BE2C (cell line): ENCODE measurements around the gene AHRR.

Experiments
- DNase-seq: peaks from one replicate; pipeline ENCODE4 v3.0.0-alpha.2; 2020
- H3K27me3 ChIP-seq: fragments of 250-450 bp; sonication (Bioruptor Pico); 2 replicates; pipeline ENCODE4 v1.5.1; 2020; ENCODE audit warnings: mild to moderate bottlenecking
- H3K36me3 ChIP-seq: fragments of 250-450 bp; sonication (Bioruptor Pico); 2 replicates; pipeline ENCODE4 v1.5.1; 2020; ENCODE audit warnings: mild to moderate bottlenecking
- H3K4me1 ChIP-seq: fragments of 250-450 bp; sonication (Bioruptor Pico); 2 replicates; pipeline ENCODE4 v1.5.1; 2020
- H3K4me3 ChIP-seq: 2 replicates; pipeline ENCODE4 v1.5.1; 2011; ENCODE audit warnings: low read depth, low read length
- H3K9me3 ChIP-seq: fragments of 250-450 bp; sonication (Bioruptor Pico); 2 replicates; pipeline ENCODE4 v1.5.1; 2020
- TF ChIP-seq, protein P1 (sequence below): IDR thresholded peaks from 2 replicates; pipeline ENCODE4 v1.5.1; 2012; ENCODE audit warnings: mild to moderate bottlenecking, low read depth, low read length

AHRR gene

DNA sequence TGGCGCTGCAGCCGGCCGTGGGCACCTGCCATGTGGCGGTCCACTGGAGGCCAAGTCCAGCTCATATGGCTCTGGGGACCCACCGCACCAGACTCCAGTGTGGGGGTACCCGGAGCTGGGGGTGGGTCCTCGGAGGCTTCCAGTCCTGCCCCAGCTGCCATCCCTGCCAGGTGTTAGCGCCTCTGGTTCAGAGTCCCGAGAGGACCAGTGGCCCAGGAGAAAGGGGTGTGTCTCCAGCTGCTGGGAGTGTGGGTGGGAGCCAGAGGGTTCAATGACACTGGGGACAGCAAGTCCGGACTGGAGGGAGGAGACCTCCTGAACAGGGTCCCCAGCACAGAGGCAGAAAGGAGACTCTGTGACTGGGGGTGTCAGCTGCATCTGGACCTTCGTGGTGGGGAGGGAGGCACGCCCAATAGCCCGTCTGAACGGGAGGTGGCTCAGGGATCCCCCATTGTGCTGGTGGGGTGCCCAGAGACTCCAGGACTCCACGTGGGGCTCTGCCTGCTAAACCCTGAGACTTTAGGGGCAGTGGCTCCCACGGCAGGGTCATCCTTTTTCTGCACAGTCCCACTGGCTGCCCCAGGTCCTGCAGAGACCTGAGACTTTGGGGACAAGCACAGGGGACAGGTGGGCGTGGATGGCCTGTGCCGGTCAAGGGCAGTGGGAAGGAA is 2.4 kb upstream of the AHRR start:
- Histone ChIP-seq H3K9me3 (no peaks in the 10 kb centered on the region), H3K36me3 (peaks cover 11% of the 10 kb centered on the region; the same call in 1 of the 2 replicates), H3K4me3 (no peak overlapping the region), H3K27me3 (peaks cover 34% of the 10 kb centered on the region), H3K4me1 (peaks cover 12% of the 10 kb centered on the region)
- TF ChIP-seq, protein P1, sequence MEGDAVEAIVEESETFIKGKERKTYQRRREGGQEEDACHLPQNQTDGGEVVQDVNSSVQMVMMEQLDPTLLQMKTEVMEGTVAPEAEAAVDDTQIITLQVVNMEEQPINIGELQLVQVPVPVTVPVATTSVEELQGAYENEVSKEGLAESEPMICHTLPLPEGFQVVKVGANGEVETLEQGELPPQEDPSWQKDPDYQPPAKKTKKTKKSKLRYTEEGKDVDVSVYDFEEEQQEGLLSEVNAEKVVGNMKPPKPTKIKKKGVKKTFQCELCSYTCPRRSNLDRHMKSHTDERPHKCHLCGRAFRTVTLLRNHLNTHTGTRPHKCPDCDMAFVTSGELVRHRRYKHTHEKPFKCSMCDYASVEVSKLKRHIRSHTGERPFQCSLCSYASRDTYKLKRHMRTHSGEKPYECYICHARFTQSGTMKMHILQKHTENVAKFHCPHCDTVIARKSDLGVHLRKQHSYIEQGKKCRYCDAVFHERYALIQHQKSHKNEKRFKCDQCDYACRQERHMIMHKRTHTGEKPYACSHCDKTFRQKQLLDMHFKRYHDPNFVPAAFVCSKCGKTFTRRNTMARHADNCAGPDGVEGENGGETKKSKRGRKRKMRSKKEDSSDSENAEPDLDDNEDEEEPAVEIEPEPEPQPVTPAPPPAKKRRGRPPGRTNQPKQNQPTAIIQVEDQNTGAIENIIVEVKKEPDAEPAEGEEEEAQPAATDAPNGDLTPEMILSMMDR, result no peak
- DNase-seq, result no peak

GRCh38 chr5:320524-321229 is 837 bp upstream of the AHRR start:
- Histone ChIP-seq H3K4me1 (peaks cover 7% of the 10 kb centered on the region), H3K9me3 (no peaks in the 10 kb centered on the region), H3K36me3 (peaks cover 5% of the 10 kb centered on the region; the same call in 1 of the 2 replicates), H3K27me3 (peaks cover 34% of the 10 kb centered on the region), H3K4me3 (peak overlapping the region; percentile 48)
- DNase-seq, result no peak
- TF ChIP-seq, protein P1, result no peak

DNA sequence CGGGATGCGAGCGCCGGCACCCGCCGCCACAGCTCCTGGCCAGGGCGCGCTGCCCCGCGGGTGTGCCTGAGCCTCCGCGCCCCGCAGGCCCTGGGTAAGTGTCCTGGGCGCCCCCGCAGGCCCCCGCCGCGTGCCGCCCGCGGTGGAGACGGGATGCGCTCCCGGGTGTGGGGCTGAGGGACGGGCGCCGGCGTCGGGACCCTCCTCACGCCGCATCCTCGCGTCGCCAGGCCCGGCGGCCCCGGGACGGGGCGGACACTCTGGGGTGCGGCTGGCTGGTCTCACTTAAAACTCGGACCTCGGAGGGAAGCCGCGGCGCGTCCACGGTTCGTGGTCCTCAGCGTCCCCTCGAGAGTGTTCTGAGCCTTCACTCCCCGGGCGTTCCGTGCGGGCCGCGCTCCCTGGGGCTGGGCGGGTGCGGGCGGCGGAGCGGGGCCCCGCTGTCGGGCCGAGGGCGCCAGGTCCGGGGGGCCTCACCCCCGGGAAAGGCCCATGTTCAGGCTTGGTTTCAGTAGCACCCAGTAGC is 275 bp downstream of the AHRR start:
- 0 out of 2 replicates have a peak, but pooled peaks cover 3% of the 10 kb centered on the region for H3K4me1 ChIP-seq
- H3K36me3 ChIP-seq, result peaks cover 2% of the 10 kb centered on the region; the same call in 1 of the 2 replicates
- TF ChIP-seq, protein P1, result no peak
- peaks cover 34% of the 10 kb centered on the region for H3K27me3 ChIP-seq
- H3K4me3 ChIP-seq, result no peak overlapping the region
- DNase-seq, result no peak
- H3K9me3 ChIP-seq, result no peaks in the 10 kb centered on the region

GRCh38 chr5:322281-322941 is 897 bp downstream of the AHRR start:
- no peak for DNase-seq
- Histone ChIP-seq H3K4me1 (0 out of 2 replicates have a peak, but pooled peaks cover 3% of the 10 kb centered on the region), H3K4me3 (no peak overlapping the region), H3K36me3 (no peaks in the 10 kb centered on the region), H3K9me3 (no peaks in the 10 kb centered on the region), H3K27me3 (peaks cover 34% of the 10 kb centered on the region)
- TF ChIP-seq, protein P1, result no peak

DNA sequence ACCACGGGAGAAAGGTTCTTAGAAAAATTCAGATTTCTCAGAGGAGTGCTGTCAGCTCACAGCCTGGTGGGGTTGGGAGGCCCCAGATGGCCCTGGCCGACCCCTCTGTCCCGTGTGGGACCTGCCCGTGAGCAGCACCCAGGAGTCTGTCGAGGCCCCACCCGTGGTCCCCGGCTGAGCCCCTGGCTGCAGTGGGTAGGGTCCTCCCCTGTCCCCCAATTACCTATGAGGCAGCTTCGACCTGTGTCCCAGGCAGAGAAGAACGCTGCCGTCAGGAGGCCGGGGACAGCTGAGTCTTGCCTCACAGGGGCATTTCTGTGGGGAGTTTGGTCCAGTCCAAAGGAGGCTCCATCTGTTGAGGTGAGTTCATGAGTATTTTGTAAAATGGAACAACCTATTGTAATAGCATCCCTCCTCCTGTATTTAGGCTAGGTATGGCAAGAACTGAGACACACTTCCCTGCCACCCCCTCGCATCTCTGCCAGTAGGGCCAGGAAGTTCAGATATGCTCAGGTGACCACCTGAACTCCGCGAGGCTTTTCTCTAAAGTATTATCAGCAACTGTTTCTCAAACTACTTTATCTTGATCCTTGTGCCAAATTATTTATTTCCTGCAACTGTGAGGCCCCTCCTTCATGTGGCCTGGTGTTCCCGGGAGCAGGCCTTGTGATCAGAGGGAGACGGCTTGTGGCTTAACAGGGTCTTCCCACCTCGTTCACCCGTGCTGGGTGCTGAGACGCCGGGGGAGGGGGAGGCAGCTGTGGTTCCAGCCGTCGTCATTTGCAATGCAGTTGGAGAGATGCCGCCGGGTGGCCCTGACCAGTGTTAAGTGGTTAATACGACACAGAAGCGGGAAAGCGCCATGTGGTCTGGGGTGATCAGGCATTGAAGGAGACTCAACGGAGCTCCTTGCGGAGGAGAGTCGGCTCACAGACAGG is 1.7 kb downstream of the AHRR start:
- DNase-seq, result no peak
- TF ChIP-seq, protein P1, result no peak
- Histone ChIP-seq H3K4me3 (no peak overlapping the region), H3K9me3 (no peaks in the 10 kb centered on the region), H3K4me1 (0 out of 2 replicates have a peak, but pooled peaks cover 3% of the 10 kb centered on the region), H3K36me3 (no peaks in the 10 kb centered on the region), H3K27me3 (peaks cover 34% of the 10 kb centered on the region)
